HG03139 (cell line): Measurements from ENCODE around the gene KCNN3.

Source experiments
- ATAC-seq: cut with Tn5 transposase; IDR thresholded peaks from one replicate; pipeline ENCODE4 v1.9.1; 2021; ENCODE audit not compliant: unreplicated experiment

Gene KCNN3

DNA sequence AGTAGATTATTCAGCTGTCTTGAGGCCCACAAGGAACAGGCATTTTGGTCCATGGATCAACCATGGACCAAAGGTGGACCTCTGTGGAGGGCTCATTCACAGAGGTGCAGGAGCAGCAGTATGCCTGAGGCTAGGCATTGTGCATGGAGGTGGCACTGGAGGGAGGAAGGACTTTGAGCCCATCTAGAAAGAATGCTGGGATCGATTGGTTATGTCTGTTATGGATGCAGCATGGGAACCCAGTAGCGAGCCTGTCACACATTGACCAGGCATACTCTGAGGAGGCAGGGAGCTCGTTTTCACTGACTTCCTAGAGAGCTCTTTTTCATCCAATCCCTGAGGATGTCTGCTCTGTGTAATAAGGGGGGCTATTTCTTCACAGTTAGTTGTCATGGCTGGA, 75.5 kb downstream of the KCNN3 start:
- no peak for ATAC-seq

DNA sequence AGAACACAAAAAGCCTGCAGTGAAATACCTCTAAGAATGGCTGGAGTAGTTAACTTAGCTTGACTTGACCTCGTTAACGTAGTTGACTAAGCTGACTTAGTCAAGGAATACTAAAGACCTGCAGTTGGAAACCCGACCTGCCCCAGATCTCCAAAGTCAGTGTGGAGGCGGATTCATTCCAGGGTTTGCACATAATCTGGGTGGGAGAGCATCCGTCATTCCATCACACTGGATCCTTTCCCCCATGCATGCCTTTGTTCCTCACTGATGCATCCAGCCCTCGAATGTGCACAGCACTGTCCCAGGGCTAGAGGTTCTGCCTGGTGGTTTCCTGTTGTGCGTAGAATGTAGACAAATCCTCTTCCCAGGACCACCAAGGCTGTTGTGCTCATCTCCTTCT, 76.4 kb downstream of the KCNN3 start:
- no peak for ATAC-seq

DNA sequence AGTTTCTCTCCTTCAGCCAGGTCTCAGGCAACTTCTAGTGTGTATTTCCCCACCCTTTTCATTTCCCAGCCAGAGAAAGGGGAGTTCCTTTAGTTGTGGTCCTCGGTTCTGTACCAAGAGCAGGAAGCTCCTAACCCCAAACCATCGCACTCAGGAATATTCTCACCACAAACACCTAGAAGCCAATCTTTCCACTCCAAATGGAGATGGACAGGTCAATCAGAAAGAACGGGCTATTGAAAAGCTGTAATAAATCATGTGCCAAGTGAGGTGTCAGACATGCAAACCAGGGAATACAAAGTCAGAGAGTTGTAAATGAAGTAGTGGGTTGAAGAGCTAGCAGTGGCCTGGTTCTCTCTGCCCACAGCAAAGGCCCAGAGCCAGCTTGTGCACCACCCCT, 77.2 kb downstream of the KCNN3 start:
- no peak for ATAC-seq

DNA sequence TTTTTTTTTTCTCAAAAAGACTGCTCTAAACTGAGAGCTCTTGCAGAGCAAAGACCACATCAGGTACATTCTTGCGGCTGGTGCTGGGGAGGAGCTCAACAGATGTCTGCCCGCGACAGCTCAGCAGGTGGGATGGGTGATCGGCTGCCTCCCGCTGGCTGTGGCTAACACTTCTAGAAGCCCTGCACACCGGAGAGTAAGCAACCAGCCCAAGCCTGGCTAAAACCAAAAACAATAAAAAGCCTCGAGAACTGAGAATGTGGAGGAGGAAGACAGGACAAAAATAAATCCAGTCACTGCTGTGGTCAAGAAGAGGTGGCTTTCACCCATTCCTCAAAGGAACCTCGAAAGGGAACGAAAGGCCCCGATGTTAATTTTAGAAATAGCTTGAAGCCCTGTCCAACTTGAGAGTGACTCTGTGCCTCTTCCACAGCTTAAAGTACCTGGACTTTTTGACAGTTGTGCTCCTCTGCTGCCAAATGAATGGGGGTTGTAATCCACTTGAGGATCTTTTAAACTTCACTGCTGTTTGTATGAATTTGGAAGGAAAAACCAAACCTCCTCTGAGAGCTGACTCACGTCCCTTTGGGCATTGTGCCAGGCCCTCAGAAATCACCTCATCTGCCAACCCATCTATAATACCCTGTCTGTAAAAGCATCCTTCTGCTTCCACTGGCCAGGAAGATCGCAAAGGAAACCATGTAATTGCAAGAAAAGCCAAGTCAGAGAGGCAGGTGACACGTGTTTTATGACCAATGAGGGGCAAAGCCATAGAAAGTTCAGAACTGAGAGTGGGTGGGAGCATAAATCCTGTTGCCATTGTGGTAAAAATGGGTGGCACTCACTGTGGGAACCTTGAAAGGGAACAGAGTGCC, 78.6 kb downstream of the KCNN3 start:
- ATAC-seq, result no peak

DNA sequence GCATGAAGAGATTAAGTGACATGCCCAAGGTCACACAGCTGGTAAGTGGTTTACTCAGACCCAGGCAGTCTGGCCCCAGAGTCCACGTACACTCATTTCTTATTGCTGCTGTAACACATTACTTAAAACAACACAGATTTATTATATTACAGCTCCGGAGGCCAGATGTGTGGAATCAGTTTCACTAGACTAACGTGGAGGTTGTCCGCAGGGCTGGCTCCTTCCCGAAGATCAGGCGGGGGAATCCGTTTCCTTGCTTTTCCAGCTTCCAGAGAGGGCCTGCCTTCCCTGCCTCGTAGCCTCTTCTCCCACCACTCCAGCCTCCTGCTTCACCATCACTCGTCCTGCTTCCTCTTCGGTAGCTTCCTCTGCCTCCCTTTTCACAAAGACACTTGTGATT, 81.2 kb downstream of the KCNN3 start:
- no peak for ATAC-seq

DNA sequence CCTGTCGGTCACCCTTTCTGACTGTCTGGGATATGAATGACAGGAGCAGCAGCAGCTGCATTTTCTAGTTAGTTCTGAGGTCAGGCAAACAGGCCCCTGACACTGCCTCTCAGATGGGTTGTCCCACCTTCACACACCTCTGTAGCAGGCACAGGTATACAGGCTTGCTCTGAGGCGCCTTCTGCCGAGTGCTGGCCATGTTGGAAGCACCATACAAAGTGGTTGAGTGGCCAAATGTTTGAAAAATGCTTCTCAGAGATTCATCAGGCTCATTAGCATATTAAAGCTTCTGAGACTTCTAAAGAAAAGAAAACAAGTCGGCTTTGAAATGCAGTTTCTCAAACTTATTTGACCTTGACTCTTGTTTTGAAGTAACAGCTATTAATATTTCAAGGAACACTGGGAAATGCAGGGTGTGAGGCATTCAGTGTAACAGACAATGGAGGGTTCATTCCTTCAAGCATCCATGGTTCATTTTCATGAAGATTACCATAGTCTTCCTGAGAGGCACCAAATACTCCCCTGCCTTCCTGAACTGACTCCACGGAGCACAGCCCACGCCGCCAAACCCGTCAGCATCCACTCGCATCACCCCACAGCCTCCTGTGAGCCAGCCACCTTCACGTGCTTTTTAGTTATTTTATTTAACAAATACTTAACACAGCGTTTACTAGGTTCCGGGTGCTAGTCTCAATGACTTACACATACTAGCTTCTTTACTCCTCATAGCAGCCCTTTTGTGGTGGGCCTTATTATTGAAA, 81.8 kb downstream of the KCNN3 start:
- no peak for ATAC-seq

DNA sequence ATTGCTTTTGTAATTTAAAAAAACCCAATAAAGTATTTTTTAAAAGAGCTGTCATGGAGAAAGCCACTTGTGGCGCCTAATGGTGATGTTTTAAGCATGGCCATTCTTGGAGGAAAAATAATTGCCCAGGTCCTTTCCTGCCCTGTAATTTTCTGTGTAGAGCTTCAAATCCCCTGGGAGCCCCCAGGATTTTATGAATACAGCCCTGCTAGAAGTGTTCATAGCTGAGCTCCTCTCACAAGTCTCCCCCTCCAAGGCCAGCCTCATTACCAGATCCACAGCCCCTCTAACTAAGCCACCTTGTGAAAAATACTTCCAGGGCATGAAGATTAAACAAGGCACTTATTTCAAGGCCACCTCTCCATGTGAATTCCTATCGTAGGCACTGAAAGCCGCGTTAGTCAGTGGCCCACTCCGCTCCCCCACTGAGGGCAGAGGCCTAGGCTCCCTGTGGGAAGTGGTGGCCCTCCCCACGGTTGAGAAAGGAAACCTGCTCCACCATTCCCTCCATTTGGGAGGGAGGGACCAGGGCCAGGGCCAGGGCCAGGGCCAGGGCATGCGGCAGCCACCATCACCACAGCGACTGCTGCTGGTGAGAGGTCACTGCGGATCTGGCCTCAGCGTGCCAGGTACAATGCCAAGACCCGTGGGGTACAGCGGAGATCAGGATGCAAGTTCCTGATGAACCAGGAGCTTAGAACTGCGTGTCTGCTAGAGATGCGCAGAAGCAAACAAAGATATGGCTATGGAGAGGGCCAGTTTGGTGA, 83.1 kb downstream of the KCNN3 start:
- no peak for ATAC-seq

DNA sequence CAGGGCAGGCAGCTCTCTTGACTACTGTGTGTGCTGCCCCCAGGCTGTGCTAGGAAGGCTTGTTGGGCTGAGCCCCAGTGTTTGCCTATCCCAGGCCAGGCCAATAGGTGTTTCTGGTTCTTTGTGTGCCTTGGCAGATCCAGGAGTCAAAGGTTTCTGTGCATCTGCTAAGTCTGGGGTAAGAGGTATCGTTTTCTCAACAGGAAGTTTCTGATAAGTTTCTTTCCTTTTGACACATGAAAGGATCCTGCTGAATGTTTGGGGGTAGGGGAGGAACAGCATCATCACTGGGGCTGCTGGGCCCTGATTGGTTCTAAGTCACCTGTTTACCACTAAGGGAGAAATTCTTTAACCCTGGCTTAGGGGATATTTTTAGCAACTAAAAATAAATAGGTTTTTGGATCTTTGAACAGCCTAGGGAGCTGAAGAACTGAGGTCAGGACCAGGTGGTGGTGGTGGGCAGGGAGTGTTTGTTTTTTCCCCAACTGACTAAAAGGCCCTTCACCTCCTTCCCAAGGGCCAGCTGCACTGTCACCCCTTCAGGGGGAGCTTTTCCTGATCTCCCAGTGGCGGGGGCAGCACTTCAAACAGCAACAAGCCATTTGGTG, 85.1 kb downstream of the KCNN3 start:
- peak; percentile 51 for ATAC-seq

DNA sequence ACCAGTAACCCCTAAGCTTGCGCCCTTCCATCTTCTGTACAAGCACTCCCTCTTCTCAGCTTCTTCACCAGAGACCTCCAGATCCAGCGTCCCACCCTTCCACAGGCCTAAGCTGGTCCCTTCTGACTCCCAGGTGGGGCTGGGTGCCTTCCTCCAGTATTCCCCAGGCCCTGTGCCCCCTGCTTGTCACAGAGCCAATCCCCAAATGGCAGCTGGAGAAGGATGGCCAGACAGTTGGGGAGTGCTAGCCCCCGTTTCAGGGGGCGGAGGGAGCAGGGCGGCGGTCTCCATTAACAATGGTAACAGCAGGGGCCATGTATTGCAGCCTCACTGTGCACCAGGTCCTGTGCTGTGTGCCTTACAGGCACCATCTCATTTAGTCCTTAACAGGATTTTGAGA, 85.7 kb downstream of the KCNN3 start:
- ATAC-seq, result no peak

DNA sequence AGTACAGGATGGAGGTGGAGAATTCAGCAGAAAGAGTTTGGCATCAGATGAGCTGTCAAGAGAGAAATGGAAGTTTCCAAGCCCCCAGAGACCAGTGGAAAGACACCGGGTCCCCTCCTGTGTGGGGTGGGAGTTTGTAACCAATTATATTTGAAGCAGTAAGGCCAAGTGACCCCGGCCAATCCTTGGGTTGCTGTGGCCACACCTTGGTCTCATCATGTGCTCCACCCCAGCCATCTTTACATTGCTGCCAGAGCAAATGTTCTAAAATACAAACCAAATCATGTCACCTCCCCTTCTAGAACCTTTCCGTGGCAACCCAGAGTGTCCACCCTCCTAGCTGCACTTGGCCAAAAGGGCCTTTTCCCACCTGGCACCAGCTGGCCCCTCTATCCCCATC, 86.1 kb downstream of the KCNN3 start:
- no peak for ATAC-seq

DNA sequence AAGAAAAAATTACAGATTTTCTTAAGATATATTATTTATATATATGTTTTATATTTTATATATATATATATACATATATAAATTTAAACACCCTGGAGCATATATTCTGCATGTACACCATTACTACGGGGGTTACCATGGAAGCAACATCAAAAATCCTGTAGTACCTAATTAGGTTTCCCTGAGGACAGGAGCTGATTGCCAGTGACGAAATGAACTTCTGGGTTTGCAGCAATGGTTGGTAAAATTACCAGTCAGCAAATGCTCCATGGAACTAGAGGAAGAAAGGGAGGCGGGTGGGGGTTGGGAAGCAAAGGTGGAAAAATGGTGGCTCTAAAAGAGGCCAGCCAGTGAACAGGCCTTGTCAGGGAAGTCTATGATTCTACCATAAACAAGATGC, 89.5 kb downstream of the KCNN3 start:
- ATAC-seq, result no peak

DNA sequence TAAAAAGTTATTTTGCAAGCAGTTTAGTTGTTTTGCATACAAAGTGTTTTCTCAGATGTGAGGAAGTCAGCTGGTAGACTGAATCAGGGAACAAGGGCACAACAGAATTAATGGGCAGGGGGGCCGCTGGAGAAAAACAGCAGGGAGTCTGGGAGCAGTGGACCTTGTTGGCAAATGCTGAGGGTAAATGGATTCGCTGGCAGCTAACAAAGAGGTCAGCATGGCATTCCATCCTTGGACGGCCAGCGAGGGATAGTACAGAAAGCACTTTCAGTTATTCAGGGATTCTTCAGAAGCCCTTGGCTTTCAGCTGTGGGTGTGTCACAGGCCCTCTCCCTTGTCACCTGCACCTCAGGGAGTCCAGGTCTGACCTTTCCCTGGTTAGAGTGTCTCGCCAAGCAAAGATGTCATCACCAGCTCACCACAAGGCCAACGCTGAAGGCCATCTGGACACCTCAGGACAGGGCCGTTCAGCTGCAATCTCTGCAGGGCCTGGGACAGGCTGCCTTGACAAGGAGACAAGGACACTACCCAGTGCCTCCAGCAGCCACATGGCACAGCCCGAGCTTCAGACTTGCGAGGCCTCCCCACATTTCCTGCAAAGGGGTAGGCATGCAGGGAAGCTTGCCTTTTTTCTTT, 90.4 kb downstream of the KCNN3 start:
- ATAC-seq, result no peak

DNA sequence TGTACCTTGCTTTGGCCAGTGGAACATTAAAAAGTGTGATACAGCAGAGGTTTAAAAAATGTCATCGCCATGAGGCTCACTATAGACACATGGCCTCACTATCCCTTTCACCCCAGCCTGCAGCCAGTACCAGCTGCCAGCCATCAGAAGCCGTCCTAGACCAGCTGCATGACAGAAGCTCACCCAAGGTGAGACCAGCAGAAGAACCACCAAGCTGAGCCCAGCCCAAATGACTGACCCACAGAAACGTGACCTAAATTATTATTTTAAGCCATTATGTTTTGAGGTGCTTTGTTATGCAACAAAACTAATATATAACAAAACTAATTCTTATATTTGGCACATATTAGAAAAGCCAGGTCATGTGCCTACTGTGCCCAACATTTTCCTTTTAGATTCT, 91.1 kb downstream of the KCNN3 start:
- ATAC-seq, result no peak

DNA sequence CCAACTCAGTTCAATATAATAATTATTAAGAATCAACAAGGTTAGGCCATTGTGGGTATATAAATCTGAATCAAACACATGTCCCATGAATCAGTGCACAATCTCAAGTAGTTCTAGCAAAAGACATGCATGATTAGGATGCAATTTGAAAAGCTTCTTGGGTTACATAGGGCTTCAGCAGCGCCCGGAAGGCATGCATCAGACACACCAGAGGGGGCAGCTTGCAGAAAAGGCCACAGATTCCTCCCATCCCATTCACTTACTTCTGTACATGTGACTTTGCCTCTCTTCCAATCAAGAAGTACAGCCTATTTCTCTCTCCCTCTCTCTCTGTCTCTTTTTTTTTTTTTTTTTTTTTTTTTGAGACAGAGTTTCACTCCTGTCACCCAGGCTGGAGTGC, 91.8 kb downstream of the KCNN3 start:
- no peak for ATAC-seq

DNA sequence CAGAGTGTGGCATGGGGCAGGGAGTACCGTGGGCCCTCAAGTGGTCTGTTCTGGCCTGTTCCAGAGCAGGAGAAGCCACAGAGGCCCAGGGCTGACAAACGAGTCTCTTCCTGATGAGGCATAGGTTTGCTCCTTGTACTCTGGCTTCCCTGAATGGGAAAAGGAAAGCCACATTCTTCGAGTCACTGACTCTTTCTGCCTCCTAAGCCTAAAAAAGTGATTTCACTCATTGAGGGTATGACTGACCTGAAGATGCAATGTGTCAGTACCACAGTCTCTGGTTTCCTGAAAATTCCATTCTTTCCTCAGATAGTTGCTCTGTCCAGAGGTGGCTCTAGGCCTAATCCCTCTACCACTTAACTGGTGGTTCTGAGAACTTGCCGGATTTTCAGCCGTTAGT, 92.3 kb downstream of the KCNN3 start:
- ATAC-seq, result no peak

DNA sequence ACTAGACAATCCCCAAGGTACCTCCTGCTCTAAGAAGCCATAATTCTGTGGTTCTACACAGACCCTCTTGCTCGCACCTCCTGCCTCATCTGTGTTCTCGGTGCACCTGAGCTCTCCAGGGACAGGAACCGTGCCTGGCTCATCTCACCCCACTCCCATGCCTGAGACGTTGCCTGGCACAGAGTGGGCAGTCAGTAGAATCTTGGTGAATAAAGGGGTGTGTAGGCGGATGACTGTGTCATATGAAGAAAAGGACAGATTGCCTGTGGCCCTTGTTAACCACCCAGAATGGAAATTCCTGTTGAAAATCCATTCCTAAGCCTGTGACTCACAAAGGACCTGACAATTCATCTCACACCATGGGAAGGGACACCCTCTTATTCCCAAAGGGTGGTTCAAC, 92.9 kb downstream of the KCNN3 start:
- no peak for ATAC-seq

DNA sequence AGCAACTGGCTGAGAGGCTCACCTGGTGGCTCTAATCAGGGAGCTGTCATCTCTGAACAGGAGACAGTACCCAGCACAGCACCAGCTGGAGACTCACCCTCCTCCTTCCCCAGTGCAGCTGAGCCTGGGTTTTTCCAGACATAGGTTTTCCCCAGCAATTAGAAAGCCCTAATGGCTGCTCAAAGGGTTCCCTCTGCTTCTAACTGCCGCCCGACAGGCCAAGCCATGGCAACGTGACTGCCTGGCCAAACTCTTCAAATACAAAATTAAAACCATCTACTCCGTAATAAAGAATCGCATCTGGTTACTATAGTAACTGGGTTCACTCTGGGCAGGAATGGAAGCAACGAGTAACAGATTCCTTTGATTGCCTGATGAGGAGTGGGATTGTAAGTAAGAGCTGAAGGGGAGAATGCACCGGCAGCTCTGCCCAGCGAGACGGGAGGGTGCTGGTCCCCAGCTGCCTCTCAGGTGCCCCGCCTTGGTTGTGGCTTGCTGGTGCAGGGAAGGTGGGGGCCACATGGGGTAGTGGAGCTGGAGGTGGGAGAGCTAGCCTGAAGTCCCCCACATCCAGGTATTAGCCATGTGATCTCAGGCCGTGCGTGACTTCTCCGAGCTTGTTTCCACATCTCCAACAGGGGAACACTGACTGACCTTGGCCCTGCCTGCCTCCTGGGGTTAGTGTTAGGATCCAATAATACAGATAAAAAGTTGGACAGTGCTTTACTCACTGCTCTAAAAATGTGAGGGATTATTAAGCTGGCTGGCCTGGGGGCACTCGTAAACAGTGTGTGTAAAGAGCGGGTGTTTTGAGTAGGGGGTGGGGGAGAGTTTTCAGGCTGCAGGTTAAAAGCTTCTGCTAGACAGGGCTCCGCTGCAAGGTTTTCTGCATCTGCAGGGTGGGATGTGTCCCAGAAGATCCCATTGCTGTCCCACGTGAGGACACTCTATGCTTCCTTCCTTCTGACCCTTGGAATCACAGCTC, 94.2 kb downstream of the KCNN3 start:
- ATAC-seq, result no peak

DNA sequence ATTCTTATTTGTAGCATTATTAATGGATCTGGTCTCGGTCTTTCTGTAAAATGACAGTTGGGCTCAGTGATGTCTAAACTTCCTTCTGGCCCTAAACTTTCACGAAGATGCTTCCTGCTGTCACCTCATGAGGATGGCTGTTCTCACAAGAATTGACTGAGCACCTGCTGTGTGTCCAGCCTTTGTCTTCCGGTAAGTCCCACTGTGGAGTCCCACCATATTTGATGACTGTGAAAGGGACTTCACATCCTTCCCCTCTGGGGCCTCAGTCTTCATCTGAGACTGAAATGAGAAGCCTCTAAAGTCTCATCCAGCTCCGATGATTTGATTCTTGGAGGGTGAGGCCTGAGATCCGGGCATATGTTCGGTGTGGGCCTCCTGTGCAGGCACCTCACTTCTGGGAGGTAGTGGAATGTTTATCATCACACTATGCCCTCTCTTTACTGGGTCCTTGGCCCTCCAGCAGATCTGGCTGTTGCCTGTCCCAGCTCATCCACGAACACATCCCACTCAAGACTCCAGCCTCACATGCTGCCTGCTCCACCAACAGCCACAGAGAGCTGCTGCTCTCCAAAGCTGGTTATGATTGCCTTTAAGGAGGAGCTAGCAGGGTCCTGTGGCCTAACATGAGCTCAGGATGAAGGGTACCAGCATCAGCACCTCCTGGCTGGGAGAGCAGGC, 95.8 kb downstream of the KCNN3 start:
- no peak for ATAC-seq

DNA sequence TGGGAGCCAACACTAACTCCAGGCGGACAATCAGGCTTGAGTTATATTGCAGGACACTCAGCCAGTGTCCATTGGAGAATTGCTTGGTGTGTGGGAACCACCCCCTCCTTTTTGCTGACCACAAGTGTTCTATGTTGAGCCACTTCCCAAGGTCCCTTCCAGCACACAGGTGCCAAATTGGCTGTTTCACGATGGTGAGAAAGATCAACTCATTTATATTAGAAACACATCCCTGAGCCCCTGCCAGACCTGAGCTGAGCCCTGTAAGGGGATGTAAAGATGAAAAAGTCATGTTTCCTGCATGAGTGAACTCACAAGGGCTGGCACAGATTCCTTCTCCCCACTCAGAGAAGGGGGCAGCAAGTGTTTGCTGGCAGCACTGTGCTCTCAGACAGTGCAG, 96.5 kb downstream of the KCNN3 start:
- no peak for ATAC-seq
